Activated CD8-positive, alpha-beta memory T cell treated with anti-CD3 and anti-CD28 coated beads for 4 hours (primary cell): ENCODE data around the gene GSS.
"Not testable (repeated sequence)": the region's sequence is repeated elsewhere in the genome, so short reads cannot be mapped to it uniquely, and the experiment has no call there.

Source experiments
- DNase-seq, 2 donors: peaks; one replicate each; pipeline ENCODE4 v3.0.0-alpha.2; 2020; ENCODE audit warnings: low read depth in 2 of 2

Gene GSS

DNA sequence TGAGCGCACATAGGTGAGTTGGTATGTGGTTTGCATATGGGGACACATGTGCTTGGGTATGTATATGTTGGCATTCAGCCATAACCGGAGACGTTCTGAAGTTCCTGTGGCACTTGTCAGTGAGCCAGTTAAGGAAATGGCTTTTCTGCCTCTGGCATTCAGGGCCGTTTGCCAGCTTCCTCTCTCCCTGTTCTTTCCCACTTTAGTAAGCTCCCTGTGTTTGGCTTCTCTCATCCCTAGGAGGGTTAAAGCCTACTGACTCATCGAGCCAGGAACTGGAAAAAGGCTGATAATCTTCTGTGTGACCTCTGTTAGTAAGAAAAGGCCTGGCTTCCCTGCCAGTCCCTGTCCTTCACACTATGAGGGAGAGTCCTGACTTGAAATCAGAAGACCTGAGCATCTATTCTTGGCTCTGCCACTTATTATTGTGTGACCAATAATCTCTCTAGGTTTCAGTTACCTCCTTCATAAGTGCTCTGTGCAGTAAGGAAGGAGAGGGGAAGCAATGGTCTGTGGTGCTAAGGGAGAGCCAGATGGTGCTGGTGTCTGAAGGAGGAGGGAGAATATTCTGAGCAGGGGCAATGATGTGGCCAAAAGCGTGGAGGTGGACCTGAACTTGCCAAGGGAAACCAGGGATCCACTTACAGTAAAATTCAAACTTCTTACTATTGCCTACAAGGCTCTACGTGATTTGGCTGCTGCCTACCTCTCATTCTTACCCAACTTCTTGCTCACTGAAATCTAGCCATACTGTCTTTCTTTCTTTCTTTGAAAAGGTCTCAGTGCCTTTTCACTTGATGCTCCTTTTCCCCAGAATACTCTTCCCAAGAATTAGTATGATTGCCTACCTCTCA, 47.8 kb downstream of the GSS start:
- no peak for DNase-seq

DNA sequence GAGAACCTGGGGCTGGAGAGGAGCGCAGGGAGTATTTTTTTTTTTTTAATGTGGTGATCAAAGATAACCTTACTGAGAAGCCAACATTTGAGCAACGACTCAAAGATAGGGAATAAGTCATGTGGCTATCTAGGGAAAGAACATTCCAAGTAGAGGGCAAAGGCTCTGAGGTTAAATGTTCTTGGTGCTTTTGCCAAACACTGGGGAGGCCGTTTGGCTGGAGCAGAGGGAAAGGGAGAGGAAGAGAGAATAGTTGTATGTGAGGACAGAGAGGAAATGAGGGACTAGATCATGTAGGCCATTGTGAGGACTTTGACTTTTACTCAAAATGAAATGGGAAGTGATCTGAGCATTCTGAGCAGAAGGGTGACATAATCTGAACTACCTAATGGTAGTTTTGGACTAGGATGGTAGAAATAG, 51.4 kb downstream of the GSS start:
- DNase-seq, result no peak

DNA sequence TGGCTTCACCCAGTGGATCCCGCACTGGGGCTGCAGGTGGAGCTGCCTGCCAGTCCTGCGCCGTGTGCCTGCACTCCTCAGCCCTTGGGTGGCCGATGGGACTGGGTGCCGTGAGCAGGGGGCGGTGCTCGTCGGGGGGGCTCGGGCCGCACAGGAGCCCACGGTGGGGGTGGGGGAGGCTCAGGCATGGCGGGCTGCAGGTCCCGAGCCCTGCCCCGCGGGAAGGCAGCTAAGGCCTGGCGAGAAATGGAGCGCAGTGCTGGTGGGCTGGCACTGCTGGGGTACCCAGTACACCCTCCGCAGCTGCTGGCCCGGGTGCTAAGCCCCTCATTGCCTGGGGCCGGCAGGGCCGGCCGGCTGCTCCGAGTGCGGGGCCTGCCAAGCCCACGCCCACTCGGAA, 56.9 kb downstream of the GSS start:
- DNase-seq, result not testable (repeated sequence)

DNA sequence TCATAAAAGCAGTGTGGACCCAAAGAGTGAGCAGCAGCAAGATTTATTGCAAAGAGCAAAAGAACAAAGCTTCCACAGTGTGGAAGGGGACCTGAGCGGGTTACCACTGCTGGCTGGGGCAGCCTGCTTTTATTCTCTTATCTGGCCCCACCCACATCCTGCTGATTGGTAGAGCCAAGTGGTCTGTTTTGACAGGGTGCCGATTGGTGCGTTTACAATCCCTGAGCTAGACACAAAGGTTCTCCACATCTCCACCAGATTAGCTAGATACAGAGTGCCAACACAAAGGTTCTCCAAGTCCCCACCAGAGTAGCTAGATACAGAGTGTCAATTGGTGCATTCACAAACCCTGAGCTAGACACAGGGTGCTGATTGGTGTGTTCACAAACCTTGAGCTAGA, 57.5 kb downstream of the GSS start:
- DNase-seq, result not testable (repeated sequence)

DNA sequence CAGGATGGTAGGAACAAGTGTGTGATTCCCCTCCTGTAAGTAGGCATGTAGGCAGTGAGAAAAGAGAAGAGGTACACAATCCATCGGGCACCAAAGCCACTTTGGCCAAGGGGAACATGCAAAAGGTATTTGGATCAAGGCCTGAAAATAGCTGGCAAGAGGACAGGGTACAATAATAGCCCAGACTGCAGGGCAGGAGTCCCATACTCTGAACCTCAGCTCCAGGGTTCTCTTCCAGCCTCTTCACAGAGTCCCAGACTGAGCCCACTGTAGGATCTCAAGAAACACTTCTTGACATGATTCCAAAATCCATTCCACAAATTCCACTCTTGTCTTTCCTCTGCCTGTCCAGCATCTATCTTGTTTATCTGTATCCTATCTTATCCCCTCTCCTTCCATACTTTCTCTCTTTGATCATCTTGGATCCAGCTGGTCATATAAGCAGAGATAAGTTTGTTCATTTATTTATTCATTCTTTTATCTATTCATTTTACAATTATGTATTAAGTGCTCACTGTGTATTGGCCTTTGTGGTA, 59.5 kb downstream of the GSS start:
- no peak for DNase-seq

DNA sequence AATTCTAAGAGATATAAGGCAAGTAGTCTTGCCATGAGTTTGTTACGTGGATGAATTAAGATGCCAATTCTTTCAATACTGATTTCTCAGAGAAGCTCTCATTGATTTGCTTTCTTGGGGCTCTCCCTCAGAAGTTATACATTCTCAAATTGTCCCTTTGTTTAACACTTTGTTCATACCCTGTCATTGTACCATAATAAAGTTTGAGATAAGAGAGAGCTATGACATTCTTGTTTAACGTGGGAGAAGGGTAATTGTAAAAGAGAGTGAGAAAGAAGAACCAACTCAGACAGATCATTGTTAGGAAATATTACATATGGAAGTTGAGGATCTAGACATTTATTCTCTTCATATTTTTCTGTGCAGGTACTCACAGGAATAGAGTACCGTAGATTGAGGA, 60.1 kb downstream of the GSS start:
- no peak for DNase-seq

DNA sequence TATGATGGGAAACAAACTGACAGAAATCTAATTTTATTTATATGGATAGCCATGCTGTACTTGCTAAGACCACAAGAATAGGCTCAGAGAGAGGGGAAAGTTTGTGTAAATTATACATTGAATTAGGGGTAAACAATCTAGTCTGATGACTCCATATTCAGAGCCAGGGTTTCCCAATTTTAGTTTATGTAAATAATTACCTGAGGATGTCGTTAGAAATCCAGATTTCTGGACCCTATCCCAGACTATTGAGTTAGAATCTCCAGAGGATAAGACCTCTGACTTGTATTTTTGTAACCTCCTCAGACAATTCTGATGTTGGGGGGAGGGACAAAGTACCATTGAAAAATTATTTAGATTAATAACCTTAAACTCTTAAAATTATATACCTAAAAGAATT, 60.9 kb downstream of the GSS start:
- DNase-seq, result no peak

DNA sequence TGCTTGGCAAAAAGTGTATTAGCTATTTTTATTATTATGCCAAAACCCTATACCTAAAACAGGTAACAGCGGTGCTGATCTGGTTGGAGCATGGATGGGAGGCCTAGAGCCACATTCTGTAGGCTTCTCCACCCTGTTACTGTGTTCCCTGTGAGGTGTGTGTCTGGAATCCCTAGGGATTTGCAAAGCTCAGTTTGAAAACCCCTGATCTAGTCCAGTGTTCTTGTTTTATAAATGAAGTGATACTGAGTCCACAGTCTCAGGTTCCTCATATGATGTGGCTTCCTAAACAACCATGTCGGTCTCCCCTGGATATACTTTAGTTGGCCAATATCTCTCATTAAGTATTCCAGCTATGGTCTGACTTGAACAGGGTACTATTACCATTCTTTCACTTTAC, 62.9 kb downstream of the GSS start:
- no peak for DNase-seq

DNA sequence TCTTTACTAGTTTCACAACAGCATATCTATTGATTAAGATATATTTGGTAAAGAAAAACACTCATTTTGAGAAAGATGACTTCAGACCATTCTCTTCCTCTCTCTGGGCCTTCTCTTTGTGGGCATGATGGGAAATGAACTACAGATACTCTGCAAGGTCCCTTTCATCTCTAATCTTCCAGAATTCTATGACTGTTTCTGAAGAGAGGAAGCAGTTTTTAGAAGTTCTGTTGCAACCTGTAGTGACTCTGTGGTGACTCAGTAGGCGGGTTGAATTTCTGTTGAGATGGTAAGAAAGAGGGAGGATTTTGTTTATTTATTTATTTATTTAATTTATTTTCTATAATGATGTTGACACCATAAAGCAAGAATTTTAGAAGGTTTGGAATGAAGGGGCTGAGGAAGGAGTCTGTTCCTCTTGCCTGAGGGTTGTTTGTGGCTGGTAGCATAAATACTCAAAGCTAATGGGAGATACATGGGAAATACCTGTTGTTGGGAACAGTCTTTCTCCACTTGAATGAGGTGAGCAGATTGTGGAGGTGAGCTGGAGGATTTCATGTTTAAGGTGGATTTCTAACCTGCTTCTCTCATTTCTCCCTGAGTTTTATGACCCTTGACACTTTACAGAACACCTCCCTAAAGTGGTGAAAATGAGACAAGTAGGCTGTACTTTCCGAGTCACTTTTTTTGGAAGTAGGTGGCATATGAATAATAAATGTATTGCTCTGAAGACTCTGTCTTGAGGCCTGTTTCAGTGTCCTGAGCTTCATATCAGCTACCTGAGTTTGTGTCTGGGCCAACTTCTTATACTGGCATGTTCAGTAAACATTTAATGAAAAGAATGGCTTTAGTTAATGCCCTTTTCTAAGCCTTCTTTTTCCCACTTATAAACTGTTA, 64.2 kb downstream of the GSS start:
- no peak for DNase-seq

DNA sequence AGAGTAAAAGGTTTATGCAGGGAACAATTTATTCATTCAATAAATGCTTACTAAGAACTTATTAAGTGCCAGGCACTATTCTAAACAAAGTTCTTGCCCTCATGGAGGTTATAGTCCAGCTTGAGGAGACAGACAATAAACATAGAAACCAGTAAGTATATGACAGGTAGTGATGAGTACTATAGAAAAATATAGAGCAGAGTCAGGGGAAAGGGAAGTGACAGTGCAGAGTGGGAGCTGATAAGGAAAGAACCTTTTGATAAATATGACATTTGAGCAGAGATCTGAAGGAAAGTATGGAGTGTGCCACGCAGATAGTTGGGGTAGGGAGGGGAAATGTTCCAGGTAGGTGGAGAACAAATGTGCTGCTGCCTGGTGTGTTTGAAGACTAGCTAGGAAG, 67.1 kb downstream of the GSS start:
- no peak for DNase-seq

DNA sequence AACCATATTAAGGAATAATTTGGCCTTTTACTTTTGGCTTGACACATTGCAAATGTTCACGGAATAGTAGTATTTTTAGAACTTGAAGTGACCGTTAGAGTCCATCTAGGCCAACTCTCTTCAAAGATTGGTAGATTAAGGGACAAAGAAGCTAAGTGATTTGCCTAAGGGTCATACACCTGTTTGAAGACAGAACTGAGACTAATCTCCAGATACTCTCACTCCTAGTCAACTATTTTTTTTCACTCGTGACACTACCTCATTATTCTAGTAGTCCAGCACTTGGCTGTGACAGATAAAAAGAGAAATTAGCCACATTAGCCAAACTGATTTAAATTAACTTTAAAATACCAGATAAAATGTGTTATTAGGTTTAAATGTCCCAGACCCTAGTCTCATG, 68.6 kb downstream of the GSS start:
- no peak for DNase-seq

DNA sequence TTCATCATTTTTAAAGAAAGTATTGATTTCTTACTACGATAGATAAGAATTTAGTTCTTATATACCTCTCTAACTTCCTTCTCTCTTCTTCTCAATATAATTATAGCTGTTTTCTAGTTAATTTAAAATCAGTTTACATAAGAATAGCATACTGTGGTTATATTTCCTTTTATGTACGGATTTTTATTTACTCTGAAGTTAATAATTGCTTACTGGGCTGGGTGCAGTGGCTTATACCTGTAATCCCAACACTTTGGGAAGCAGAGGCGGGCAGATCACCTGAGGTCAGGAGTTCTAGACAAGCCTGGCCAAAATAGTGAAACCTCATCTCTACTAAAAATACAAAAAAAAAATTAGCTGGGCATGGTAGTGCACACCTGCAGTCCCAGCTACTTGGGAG, 69.5 kb downstream of the GSS start:
- DNase-seq, result no peak

DNA sequence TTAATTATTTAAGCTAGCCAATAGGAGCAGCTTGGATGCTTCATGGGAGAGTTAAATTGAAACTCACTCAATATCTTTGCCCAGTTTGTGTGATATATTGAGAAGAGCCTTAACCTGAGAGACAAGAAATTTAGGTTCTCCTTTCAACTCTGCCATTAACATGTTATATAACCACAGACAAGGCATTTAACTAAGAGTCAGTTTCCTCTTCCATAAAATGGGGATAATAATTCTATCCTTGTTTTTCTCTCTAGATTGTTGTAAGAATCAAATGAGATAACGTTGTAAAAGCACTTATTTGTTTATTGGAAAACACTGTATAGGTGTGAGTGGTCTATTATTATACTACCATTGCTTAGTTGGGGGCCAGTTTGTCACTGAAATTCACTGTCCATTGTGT, 71.3 kb downstream of the GSS start:
- no peak for DNase-seq

DNA sequence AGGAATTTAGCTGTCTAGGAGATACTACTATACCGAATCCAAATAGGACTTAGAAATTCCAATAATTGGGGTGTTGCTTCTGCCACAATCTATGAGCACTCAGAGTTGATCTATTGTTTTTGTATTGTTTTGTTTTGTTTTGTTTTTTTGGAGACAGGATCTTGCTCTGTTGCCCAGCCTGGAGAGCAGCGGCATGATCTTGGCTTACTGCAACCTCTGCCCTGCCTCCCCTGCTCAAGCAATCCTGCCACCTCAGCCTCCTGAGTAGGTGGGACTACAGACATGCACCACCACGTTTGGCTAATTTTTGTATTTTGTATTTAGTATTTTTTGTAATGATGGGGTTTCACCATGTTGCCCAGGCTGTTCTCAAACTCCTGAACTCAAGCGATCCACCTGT, 71.8 kb downstream of the GSS start:
- no peak for DNase-seq

DNA sequence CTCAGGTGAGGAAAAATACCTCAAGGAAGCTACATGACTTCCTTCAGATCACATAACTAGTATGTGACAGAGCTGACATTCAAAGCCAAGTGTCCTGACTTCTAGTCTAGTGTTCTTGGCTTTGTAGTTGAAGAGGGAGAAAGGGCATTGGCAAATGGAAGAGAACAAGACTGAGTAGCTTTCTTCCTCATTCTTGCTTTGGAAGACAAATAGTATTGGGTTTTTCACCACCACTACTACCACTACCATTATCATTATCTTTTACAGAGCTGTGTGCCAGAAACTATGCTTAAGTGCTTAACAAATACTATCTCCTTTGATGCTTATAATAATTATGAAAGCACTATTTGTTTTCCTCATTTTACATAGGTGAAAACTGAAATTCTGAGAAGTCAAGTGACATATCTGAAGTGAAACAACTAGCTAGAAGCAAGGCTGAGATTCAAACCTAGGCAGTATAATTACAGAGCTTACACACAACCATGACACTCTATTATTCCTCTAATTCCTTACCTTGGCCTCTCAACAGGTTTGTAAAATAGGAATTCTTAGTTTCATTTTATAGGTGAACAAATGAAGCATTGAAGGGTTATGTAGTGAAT, 72.4 kb downstream of the GSS start:
- no peak for DNase-seq

DNA sequence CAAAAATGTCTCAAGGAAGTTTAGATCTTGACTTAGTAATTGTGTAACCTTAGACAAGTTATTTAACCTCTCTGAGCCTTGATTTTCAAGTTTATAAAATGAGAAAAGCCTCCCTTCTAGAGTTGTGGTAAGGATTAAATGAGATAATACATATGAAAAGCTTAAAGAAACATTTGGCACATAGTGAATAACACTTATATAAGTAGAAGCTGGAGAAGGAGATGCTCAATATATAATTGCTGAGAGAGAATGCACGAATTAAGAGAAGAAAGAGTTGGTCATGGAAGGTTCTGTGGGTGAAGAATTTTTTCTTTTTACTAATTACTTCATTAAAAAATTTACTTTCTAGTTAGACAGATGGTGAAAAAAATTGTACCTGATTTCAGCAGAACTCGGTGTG, 73.9 kb downstream of the GSS start:
- no peak for DNase-seq

DNA sequence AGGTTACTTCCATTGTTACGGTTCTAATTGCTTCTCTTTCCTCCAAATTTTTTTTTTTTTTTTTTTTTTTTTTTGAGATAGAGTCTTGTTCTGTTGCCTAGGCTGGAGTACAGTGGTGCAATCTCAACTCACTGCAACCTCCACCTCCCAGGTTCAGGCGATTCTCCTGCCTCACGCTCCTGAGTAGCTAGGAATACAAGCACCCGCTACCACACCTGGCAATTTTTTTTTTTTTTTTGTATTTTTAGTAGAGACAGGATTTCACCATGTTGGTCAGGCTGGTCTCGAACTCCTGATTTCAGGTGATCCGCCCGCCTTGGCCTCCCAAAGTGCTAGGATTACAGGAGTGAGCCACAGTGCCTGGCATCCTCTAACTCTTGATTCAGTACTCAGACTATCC, 74.6 kb downstream of the GSS start:
- DNase-seq, result not testable (repeated sequence)

DNA sequence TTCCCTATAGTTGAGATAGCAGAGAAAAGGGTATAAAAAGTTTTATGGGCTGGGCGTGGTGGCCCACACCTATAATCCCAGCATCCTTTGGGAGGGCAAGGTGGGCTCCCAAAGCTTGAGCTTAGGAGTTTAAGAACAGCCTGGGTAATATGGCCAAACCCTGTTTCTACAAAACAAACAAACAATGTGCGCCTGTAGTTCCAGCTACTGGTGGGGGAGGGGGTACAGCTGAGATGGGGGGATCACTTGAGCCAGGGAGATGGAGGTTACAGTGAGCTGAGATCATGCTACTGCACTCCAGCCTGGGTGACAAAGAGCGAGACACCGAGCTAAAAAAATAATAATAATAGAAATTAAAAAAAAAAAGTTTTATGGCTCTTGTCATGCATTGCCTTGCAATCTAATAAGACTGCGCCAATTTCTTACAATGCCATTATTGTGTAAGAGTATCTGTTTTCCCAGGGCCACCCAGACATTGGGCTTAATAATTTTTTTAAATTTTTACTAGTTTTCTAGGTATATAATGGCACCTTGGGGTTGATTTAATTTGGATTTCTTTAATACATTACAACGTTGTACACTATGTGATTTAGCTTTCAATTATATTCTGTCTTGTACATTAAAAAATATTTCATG, 75.3 kb downstream of the GSS start:
- DNase-seq, result no peak
